Body of pancreas (tissue), 4 donors: ENCODE data around the gene PAX9.

Source experiments
- POLR2A ChIP-seq, 3 donors: fragments of 450-650 bp; IDR thresholded peaks; one replicate each; pipeline ENCODE4 v1.6.1; 2016; ENCODE audit warnings: antibody characterized with exemption in 3 of 3, mild to moderate bottlenecking in 2 of 3
- TF ChIP-seq, protein P1 (sequence below), 7 experiments: fragments of 450-650 bp in 4 of 7; fragments of 200-600 bp in 3 of 7; sonication (generic) in 3 of 7; IDR thresholded peaks; one replicate each; pipeline ENCODE4 v1.5.1; 2016 to 2019; ENCODE audit warnings: antibody characterized with exemption in 7 of 7

DNA sequence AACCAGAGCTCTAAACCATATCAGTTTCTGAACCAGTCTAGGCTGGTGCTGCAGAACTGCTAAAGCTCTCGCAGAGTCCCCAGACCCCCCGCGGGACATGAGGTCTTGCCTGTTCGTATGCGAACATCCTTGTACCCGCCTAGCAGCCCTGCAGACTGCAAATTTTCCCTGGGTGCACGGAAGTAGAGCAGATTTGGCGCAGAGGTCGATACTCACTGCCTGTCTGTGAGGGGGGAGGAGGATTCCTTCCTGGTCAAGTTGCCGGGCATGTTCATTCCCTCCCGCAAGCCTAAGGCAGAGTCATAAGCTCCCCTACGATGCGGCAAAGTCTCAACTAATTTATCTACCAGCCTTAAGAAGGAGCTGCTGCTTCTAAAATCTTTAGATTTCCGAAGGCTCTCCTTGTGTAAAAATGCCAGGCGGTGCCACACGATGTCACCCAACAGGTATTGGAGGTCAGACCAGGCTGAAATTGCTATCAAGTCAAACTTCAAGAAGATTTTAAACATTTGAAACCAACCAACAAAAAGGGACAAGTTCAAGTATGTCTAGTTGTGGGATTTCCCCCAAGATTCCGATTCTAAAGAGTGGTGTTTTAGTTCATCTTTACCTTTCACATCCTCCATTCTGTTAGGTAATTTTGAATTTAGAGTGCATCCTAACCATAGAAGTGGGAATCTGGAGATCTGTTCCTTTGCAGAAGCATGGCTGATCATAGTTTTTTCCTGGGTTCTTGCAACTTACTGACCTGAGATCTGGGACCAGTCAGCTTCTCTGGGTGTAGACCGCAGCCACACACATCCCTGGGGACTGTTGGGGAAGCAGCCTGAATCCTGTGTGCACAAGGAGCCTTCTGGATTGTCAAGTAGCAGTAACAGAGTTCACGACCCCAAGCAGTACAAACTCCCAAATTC is 1.6 kb upstream of the PAX9 start:
- TF ChIP-seq, protein P1, sequence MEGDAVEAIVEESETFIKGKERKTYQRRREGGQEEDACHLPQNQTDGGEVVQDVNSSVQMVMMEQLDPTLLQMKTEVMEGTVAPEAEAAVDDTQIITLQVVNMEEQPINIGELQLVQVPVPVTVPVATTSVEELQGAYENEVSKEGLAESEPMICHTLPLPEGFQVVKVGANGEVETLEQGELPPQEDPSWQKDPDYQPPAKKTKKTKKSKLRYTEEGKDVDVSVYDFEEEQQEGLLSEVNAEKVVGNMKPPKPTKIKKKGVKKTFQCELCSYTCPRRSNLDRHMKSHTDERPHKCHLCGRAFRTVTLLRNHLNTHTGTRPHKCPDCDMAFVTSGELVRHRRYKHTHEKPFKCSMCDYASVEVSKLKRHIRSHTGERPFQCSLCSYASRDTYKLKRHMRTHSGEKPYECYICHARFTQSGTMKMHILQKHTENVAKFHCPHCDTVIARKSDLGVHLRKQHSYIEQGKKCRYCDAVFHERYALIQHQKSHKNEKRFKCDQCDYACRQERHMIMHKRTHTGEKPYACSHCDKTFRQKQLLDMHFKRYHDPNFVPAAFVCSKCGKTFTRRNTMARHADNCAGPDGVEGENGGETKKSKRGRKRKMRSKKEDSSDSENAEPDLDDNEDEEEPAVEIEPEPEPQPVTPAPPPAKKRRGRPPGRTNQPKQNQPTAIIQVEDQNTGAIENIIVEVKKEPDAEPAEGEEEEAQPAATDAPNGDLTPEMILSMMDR (IDR thresholded peaks at IDR 0.05), result no peak
- TF ChIP-seq POLR2A (IDR thresholded peaks at IDR 0.05), result no peak
